IPS DF 6.9 (cell line): Measurements from ENCODE around the gene OR6C70.

Experiments
- DNase-seq: peaks from one replicate; pipeline ENCODE4 v3.0.0-alpha.2; 2013; ENCODE audit warnings: low read depth, low spot score
- H3K27ac ChIP-seq: one replicate; pipeline ENCODE4 v1.5.1; 2013; ENCODE audit warnings: low read length, control low read depth
- H3K27me3 ChIP-seq: 2 replicates; pipeline ENCODE4 v1.6.1; 2013; ENCODE audit warnings: mild to moderate bottlenecking, low read length; ENCODE audit not compliant: control insufficient read depth, insufficient read depth
- H3K36me3 ChIP-seq: 2 replicates; pipeline ENCODE4 v1.6.1; 2013; ENCODE audit warnings: low read length; ENCODE audit not compliant: control insufficient read depth, insufficient read depth
- H3K4me1 ChIP-seq: 2 replicates; pipeline ENCODE4 v1.6.1; 2013; ENCODE audit warnings: low read length; ENCODE audit not compliant: control insufficient read depth, insufficient read depth
- H3K4me3 ChIP-seq: 2 replicates; pipeline ENCODE4 v1.5.1; 2013; ENCODE audit warnings: mild to moderate bottlenecking, low read length
- H3K9me3 ChIP-seq: 2 replicates; pipeline ENCODE4 v1.6.1; 2013; ENCODE audit warnings: low read length, inconsistent platforms; ENCODE audit not compliant: control insufficient read depth, insufficient read depth
- WGBS: extraction: QIAGEN DNeasy Blood & Tissue Kit; methylation state at CpG from one replicate; pipeline ENCODE4 v1.1.7; 2013; ENCODE audit warnings: mixed read lengths, missing lambda C conversion rate; ENCODE audit not compliant: insufficient read length, insufficient coverage; 5-methylcytosine and 5-hydroxymethylcytosine counted together

OR6C70 gene

GRCh38 chr12:55420307-55420962 lies 49.5 kb downstream of the OR6C70 start:
- no CpG with 5 or more reads among the region's 2 CpGs for WGBS
- DNase-seq = no peak

More at GRCh38 chr12:55420307-55420962, 49.5 kb downstream of the OR6C70 start:
- Histone ChIP-seq H3K4me3 (no peak overlapping the region), H3K27me3 (no peaks in the 10 kb centered on the region), H3K9me3 (no peaks in the 10 kb centered on the region), H3K27ac (no peak overlapping the region), H3K36me3 (no peaks in the 10 kb centered on the region), H3K4me1 (0 out of 2 replicates have a peak, but pooled peaks cover 2% of the 10 kb centered on the region)
